Activated CD8-positive, alpha-beta memory T cell treated with anti-CD3 and anti-CD28 coated beads for 48 hours (primary cell): ENCODE data around the gene TECPR1.

Experiments
- DNase-seq, 3 experiments: peaks; one replicate each; pipeline ENCODE4 v3.0.0-alpha.2; 2020; ENCODE audit warnings: low read depth in 2 of 3, low spot score in 2 of 3

TECPR1 gene

DNA sequence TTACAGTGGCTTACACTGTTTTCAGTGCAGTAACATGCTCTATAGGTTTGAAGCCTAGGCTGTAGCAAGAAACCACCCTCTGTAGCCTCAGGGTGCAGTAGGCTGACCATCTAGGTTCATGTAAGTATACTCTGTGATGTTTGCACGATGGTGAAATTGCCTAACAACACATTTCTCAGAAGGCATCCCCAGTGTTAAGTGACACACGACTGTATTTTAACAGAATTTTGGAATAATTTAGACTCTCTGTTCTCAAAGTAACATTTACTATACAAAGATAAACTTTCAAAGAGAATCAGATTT, 85.4 kb downstream of the TECPR1 start:
- DNase-seq = no peak

DNA sequence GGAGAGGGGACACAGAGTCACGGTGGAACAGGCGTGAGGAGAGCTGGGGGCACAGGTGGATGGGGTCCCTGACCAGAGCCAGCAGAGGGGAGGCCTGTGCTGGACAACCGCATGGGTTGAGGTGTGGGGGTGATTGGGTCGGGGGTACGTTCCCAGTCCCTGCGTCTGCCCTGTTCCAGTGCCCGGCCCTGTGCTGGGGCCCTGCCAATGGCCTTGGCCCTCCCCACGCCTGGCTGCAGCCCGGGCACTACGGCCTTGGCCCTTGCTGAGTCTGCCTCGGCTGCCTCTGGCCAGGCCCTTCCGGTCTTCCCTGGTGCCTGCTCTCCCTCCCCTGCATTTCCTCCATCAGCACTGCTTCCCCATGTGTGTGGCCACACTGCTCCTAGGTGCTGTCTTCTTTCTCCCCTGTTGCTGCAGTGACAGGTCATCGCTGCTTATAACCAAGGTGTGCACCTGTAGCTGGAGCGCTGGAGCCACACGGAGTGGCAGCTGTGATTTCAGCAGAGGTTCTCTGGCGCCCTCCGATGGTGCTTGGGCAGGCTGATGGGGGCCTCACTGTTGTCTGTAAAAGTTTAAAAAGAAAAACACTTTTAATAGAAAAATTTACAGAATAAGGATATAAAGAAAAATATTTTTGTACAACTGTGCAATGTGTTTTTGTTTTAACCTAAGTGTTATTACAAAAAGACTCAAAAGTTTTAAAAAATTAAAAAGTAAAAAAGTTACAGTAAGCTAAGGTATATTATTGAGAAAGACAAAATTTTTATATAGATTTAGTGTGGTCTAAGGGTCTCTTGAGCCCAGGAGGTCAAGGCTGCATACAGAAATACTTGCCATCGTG, 86.0 kb downstream of the TECPR1 start:
- peak in 1 of 3 experiments; percentile 29 for DNase-seq
